Activated naive CD4-positive, alpha-beta T cell treated with Interleukin-2 at 50 U/mL for 16 hours (primary cell): ENCODE data around the gene RNFT2.

ENCODE experiments used
- DNase-seq: peaks from one replicate; pipeline ENCODE4 v3.0.0-alpha.2; 2020

Gene RNFT2

DNA sequence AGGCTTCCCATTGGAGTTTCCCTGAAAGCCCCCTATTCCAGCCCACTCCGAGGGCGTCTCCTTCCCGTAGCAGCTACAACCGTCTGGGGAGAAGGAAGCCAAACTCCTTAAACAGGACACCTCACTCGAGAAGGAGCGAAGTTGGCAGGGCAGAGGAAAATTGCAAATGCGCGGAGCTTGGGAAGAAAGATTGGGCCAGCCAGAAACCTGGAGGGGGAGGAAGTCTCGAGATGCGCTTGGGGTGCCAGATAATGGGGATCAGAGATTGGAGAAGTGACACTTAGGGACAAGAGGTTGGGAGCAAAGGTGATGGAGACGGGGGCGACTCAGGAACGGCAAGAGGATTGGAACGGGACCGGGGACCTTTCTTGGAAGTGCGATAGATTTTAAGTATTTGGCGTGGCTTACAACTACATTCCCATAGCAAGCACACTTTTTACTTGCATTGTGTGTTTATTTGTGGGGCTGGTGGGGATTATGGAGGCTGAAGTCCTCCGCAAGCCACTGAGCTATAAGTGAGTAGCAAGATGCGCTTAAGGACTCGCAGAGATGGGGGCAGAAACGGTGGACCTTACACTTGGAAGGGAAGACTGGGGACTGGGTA, 142.2 kb downstream of the RNFT2 start:
- no peak for DNase-seq

DNA sequence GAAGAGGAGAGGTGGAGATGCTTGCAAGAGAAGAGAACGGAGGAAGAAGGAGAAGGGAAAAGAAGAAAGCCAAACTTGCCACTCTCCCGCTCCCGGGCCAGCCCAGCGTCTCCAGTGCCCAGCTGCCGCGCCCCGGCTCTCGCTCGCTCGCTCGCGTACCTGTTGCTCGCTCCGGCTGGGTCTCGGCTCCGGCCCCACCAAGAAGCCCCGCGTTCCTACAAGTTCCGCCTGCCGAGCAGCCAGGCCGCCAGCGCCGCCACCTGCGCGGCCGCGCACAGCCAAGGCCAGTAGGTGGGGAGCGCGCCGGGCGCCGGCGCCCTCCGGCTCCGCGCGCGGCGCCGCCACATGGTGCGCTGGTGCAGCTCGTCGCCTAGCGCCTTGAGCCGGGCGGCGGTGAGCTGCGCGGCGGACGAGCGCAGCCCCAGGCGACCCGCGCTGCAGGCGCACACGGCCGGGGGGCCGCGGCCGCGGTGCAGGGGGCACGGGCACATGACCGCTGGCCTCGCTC, 142.8 kb downstream of the RNFT2 start:
- DNase-seq, result peak; percentile 16

DNA sequence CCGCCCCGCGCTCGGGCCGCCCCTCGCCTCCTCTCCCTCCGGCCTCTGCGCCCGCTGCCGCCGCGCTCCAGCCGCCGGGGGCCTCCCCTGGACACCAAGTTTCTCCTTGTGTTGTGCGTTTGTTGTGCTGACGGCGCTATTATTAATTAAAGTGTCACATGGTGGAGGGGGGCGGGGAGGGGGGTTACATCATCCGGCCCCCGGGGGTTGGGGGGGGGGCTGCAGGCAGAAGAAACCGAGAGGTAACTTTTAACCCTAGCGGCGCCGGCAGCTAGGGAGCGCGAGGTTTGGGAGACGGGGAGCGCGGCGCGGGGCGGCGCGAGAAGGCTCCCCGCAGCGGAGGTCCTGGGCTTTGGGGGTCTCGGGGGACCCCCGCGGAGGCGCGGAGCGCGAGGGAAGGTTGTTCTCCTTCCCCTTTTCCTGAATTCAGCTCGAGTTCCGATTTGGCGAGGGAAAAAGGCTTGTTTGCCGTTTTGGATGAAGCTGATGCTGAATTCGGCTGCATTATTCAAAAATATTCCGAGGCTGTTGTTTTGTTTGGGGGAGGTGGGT, 143.3 kb downstream of the RNFT2 start, which contains the start of gene HRK:
Gene HRK, minus strand, starts transcription at position 117 of the 552 bp plus-strand sequence. CDS start 134 bp downstream, outside the sequence.
- DNase-seq, result no peak

DNA sequence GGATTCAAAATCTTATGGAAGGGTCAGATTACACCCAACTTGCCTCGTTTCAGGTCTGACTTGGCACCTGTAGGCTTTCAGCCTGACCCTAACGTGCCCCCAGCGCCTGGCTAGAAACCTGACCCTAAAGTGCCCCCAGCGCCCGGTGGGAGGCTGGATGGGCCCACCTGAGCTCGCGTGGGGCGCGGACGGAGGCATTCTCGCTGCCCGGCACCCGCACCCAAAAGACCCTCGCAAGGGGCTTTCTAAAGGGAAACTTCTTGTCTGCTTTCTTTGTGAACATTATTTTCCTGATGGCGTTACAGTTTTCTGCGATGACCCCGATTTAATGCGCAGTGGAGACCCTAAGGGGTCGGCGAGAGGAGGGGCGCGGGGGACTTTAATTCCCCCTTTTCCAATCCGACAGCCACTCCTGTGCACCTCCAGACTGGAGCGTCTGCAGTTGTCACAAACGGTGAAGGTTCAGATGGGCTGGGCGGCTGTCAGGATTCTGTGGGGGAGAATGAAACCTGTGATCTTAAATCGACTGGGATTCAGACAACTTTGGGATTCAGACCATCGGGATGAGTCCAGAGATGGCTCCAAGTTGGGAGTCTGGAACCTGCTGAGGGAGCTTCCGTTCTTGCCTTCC, 143.9 kb downstream of the RNFT2 start:
- no peak for DNase-seq

DNA sequence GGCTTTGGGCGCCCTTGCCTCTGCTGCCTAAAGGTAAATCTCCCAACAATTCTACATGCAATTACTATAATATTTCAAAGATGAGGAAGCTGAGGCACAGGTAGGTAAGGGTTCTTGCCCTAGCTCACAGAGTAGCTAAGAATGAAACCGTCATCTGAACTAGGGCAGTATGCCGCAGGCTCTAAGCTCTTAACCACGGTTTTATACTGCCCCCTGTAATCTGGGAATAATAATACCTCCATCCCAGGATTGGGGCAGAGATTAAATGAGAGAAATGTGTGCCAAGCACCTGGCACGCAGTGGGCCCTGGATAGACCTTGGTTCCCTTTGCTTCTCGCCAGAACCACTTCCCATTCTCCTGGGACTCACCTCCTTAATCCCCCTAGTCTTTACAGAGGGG, 144.6 kb downstream of the RNFT2 start:
- no peak for DNase-seq

DNA sequence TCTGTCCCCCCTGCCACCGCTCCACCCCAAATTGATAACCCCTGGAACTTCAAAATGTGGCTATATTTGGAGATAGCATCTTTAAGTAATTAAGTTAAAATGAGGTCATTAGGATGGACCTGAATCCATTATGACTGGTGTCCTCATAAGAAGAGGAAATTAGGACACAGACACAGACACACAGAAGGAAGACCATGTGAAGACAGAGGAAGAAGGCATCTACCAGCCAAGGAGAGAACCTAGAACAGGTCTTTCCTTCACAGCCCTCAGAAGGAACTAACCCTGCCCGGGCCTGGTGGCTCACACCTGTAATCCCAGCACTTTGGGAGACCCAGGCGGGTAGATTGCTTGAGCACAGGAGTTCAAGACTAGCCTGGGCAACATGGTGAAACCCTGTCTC, 146.8 kb downstream of the RNFT2 start:
- no peak for DNase-seq

DNA sequence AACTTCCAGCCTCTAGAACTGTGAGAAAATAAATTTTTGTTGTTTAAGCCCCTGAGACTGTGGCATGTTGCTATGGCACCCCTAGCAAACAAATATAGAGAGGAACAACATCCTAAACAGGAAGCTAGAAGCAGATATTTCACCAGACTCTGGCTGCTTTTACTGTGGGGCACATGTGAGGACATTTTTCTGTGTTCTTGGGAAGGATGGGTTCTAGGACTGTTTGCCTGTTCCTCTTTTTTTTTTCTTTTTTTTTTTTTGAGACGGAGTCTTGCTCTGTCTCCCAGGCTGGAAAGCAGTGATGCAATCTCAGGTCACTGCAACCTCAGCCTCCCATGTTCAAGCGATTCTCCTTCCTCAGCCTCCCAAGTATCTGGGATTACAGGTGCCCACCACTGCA, 147.4 kb downstream of the RNFT2 start:
- DNase-seq, result no peak

DNA sequence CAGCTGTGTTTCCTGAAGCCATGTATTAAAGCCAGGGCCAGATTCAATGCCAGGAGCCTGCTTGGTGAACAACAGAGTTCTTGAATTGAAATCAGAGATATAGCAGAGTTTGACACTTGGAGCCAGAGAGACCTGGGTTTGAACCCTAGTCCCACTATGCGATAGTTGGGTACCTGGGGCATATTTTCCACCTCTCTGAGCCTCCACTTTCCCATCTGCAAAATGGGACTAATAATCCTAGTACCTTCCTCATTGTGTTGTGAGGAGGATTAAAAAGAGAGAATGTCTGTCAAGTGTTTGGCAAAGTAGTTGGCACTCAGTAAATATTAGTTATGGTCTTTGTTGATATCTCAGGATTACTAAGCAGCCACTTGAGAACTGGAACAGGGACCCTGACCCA, 149.1 kb downstream of the RNFT2 start:
- DNase-seq, result no peak

DNA sequence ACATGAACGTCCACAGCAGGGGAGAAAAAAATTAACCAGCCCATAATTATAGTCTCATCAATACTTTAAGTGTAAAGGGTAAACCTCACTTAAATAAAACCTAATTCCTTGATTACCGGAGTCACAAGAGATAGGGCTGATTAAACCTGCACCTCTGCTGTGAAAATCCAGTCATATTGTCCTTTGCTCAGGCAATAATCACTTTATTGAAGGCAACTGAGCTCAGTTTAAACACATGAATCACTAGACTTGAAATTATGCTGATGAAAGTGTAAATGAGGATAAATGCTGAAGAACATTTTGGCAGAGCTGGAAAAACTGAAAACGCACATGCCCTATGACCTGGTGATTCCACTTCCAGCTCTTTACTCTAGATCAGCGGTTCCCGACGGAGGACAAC, 149.8 kb downstream of the RNFT2 start:
- DNase-seq, result no peak

DNA sequence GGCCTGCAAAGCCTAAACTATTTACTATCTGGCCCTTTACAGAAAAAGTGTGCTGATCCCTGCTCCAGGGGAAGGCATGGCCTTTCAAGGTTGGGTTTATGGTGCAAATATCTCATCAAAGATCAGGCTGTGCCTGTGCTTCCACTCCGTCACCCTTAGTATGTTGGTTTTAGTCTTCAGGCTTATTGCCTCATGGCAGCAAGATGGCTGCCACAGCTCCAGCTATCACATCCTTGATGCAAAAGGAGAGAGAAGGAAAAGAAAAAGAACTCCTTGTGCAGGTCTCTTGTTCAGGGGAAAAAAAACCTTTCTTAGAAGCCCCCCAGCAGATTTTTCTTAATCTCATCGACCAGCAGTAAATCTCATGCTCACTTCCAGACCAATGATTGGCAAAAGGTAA, 152.2 kb downstream of the RNFT2 start:
- no peak for DNase-seq

DNA sequence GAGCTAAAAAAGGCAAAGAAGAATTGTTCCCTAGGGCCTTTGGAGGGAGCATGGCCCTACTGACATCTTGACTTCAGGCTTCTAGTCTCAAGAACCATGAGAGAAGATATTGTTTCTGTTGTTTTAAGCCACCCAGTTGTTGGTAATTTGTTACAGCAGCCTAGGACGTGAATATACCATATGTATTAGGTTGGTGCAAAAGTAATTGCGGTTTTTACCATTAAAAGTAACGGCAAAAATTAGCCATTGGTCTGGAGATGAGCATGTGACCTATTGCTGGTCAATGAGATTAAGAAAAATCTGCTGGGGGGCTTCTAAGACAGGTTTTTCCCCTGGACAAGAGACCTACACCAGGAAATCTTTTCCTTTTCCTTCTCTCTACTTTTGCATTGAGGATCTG, 152.9 kb downstream of the RNFT2 start:
- no peak for DNase-seq

DNA sequence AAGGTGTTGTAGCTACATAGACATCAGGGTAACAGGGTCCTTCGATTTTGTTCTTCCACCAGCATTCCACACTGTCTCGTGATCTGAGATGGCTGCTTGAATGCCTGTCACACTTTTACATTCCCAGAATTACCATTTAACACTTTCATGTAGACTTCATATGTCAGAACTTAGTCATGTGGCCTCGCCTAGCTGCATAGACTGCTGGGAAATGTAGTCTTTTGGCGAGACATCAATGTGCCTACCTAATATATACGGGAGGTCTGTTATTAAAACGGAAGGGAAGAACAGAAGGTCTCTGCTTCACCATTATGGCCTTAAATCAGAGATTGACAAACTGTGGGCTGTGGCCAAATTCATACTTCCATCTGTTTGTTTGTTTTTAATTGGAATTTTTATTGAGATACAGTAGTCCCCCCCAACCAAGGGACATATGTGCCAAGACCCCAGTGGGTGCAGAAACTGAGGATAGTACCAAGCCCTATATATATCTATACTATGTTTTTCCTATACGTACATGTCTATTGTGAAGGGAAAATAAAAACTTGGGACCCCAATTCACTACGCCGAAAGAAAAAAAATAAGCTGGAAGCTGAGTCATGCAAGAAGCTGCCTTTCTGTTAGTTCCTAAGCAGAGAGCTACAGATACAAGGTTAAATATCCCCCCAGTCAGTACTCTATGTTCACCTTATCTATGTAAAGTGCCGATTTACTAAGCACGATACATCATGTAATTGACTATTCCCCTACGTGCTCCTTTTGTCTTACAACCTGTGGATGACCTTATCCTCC, 154.4 kb downstream of the RNFT2 start:
- no peak for DNase-seq

DNA sequence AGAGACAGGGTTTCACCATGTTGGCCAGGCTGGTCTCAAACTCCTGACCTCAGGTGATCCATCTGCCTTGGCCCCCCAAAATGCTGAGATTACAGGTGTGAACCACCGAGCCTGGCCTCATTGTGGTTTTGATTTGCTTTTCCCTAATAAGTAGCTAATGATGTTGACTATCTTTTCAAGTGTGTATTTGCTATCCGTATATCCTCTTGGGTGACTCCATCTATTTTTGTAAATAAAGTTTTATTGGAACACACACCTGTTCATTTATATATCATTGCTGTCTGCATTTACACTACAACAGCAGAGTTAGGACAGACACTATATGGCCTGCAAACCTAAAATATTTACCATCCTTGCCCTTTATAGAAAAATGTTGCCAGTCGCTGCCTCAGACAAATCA, 156.8 kb downstream of the RNFT2 start:
- DNase-seq, result no peak

DNA sequence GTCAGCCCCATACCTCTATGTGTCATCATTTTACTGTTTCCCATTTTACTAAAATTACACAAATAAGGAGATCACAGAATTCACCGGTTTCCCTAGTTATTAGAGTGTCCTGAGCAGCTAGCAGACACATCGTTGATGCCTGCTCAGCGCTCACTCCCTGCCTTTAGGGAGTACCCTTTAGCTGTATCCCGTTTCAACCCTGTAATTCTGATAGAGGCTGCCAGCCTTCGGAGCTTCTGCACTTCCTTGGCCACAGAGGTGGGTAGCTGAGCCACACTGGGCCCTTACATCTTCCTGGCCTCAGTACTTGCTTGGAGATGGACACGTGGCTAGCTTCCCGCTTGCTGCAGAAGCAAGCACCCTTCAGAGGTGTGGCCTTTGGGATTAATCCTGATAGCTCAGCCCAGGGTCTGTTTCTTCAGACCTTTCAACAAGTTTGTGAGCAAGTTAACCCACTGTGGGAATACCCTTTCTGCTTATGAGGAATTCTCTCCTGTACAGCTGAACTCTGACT, 158.4 kb downstream of the RNFT2 start:
- no peak for DNase-seq

DNA sequence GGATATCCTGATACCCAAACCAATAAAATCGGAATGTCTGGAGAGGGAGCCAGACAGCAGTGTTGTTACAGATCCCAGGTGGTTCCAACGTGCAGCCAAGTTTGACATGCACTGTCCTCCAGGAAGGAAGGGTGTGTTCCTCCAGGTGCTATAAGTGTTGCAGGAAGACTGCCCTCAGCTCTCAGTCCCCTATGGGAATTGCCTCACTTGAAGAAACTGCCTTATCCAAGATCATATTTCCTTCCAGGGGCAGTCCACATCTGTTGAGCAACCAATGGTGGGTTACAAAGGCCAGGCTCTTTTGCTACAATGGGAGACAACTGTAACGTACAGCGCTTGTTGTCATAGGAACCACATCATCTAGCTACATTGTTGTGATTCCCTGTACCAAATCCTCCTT, 159.4 kb downstream of the RNFT2 start:
- no peak for DNase-seq

DNA sequence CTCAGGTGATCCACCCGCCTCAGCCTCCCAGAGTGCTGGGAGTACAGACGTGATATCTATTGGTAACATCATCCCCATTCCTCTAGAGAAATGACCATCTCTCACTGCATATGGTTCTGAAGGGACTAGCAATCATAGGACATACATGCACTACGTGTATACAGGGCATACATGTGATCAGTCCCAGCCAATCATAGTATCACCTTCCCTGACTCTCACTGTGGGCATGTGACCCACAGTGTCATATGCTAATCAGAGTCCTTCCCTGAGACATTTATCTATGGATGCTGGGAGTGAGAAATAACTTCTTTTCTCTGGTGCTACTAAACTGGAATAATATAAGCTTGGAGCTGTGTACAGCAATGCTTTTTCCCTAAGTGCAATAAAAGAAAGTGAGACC, 160.6 kb downstream of the RNFT2 start:
- DNase-seq, result no peak

DNA sequence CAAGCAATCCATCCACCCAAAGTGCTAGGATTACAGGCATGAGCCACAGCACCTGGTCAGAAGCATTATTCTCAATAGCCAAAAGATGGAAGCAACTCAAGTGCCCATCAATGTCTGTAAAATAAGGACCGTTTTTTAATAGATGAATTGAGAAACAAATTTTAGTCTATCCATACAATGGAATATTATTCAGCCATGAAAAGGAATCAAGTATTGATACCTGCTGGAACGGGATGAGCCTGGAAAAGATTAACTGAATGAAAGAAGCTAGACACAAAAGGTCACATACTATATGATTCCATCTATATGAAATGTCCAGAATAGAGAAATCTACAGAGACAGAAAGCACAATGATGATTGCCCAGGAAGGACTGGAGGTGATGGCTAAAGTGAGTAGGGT, 163.5 kb downstream of the RNFT2 start:
- DNase-seq, result no peak
